Esophagus muscularis mucosa (tissue), 3 donors: ENCODE measurements around the gene ACVRL1.

Experiments
- CTCF ChIP-seq, 3 experiments: fragments of 200-600 bp in 2 of 3; fragments of 450-650 bp in 1 of 3; sonication (generic) in 2 of 3; IDR thresholded peaks; one replicate each; pipeline ENCODE4 v1.5.1; 2017 to 2019; ENCODE audit warnings: antibody characterized with exemption in 3 of 3, mild to moderate bottlenecking in 2 of 3, moderate library complexity in 1 of 3
- POLR2A ChIP-seq: fragments of 450-650 bp; IDR thresholded peaks from one replicate; pipeline ENCODE4 v1.6.1; 2017; ENCODE audit warnings: antibody characterized with exemption, moderate library complexity, mild to moderate bottlenecking, low read depth
- POLR2AphosphoS5 ChIP-seq, 2 donors: sonication (generic); formaldehyde crosslinking; IDR thresholded peaks; one replicate each; pipeline ENCODE4 v1.6.1; 2017; ENCODE audit warnings: antibody characterized with exemption in 2 of 2

DNA sequence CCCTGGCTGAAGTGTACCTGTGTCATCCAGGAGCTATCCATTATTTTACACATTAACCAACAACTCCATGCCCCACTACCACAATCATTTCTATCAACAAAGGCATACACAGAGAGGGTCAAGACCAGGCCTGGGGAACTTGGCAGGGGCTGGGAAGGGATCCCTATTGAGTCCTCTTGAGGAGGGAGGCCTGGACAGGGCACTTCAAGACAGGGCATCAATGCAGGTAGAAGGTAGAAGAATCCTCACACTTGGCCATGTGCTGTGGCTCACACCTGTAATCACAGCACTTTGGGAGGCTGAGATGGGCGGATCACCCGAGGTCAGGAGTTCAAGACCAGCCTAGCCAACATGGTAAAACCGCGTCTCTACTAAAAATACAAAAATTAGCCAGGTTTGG is 32.8 kb upstream of the ACVRL1 start:
- TF ChIP-seq POLR2AphosphoS5 (IDR thresholded peaks at IDR 0.05) (no peak), CTCF (IDR thresholded peaks at IDR 0.05) (no peak), POLR2A (no peak)
